DMS153 treated with DMSO at 0.1 percent for 48 hours (cell line): ENCODE data around the gene IFNW1.
"Not testable (repeated sequence)": the region's sequence is repeated elsewhere in the genome, so short reads cannot be mapped to it uniquely, and the experiment has no call there.

ENCODE experiments used
- DNase-seq: peaks from one replicate; lab custom pipeline; 2025; ENCODE audit not compliant: unreplicated experiment; lab: John Stamatoyannopoulos, UW

Gene IFNW1

GRCh38 chr9:21141427-21141882 lies at the start of gene IFNW1:
Gene IFNW1, minus strand, starts transcription at chr9:21141832. Its CDS starts 262 bp downstream, at chr9:21141570.
- DNase-seq = no peak

GRCh38 chr9:21187487-21187886 lies 45.9 kb upstream of the IFNW1 start, which contains the start of gene IFNA4:
Gene IFNA4, minus strand, starts transcription at chr9:21187587. Its CDS starts 56 bp downstream, at chr9:21187531.
- DNase-seq = not testable (repeated sequence)

- not testable (repeated sequence) for DNase-seq
These were observed 41.4 kb upstream of the IFNW1 start for GRCh38 chr9:21182810-21183736.

GRCh38 chr9:21174671-21175070 lies 33.0 kb upstream of the IFNW1 start:
- no peak for DNase-seq

GRCh38 chr9:21172156-21172555 lies 30.5 kb upstream of the IFNW1 start:
- no peak for DNase-seq

- no peak for DNase-seq
These were observed 29.7 kb upstream of the IFNW1 start for GRCh38 chr9:21171351-21171750.

- DNase-seq = not testable (repeated sequence)
These were observed 24.9 kb upstream of the IFNW1 start, which contains the start of gene IFNA21 for GRCh38 chr9:21166560-21166959. Gene IFNA21, minus strand, starts transcription at chr9:21166660. Its CDS starts 48 bp downstream, at chr9:21166612.

GRCh38 chr9:21165516-21165915 lies 23.9 kb upstream of the IFNW1 start:
- no peak for DNase-seq

GRCh38 chr9:21160178-21160577 lies 18.5 kb upstream of the IFNW1 start:
- DNase-seq = no peak

GRCh38 chr9:21155501-21155900 lies 13.9 kb upstream of the IFNW1 start:
- DNase-seq = no peak

GRCh38 chr9:21154018-21154608 lies 12.5 kb upstream of the IFNW1 start:
- DNase-seq = peak; percentile 13

GRCh38 chr9:21153336-21154017 lies 11.8 kb upstream of the IFNW1 start:
- no peak for DNase-seq

GRCh38 chr9:21144603-21145002 lies 3.0 kb upstream of the IFNW1 start:
- no peak for DNase-seq

- DNase-seq = no peak
These were observed 4.6 kb downstream of the IFNW1 start for GRCh38 chr9:21137020-21137419.

- DNase-seq = no peak
These were observed 5.9 kb downstream of the IFNW1 start for GRCh38 chr9:21135736-21136135.

- not testable (repeated sequence) for DNase-seq
These were observed 13.4 kb downstream of the IFNW1 start for GRCh38 chr9:21128186-21128585.

GRCh38 chr9:21121595-21122251 lies 19.9 kb downstream of the IFNW1 start:
- no peak for DNase-seq

- DNase-seq = no peak
These were observed 20.6 kb downstream of the IFNW1 start for GRCh38 chr9:21121079-21121478.

GRCh38 chr9:21119093-21119770 lies 22.4 kb downstream of the IFNW1 start:
- peak; percentile 36 for DNase-seq

- DNase-seq = no peak
These were observed 27.3 kb downstream of the IFNW1 start for GRCh38 chr9:21114311-21114710.
